ENCODE results near the gene IL25. TPM values are rescaled to one million over a fixed set of nuclear protein-coding genes. Genes with fewer than 3 reads are reported as not detected.

The IL25 gene
- total RNA-seq, 4 donors from 2014 or later: not detected

- H3K4me1 ChIP-seq: peaks cover 0 to 6% (median 2%) of the 10 kb centered on the region in 4 donors
- no peak overlapping the region for H3K27ac ChIP-seq
- H3K9me3 ChIP-seq: no peaks in the 10 kb centered on the region
- in situ Hi-C loops (cut with MboI; ENCODE audit: low pct_ligation_motif_present in 1 of 4, low pct_unique_long_range_greater_than_20kb in 1 of 4, low sequenced_read_pairs in 3 of 4) (no loop called here), intact Hi-C loops (cut with DNase I; ENCODE audit: low total_unique reads) (no loop called here)
- H3K27me3 ChIP-seq: peaks cover 14% of the 10 kb centered on the region
- H3K36me3 ChIP-seq: no peaks in the 10 kb centered on the region
- no peak for DNase-seq
- TF ChIP-seq, protein P1, sequence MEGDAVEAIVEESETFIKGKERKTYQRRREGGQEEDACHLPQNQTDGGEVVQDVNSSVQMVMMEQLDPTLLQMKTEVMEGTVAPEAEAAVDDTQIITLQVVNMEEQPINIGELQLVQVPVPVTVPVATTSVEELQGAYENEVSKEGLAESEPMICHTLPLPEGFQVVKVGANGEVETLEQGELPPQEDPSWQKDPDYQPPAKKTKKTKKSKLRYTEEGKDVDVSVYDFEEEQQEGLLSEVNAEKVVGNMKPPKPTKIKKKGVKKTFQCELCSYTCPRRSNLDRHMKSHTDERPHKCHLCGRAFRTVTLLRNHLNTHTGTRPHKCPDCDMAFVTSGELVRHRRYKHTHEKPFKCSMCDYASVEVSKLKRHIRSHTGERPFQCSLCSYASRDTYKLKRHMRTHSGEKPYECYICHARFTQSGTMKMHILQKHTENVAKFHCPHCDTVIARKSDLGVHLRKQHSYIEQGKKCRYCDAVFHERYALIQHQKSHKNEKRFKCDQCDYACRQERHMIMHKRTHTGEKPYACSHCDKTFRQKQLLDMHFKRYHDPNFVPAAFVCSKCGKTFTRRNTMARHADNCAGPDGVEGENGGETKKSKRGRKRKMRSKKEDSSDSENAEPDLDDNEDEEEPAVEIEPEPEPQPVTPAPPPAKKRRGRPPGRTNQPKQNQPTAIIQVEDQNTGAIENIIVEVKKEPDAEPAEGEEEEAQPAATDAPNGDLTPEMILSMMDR (IDR thresholded peaks at IDR 0.05): no peak
- no peak for TF ChIP-seq POLR2AphosphoS5 (IDR thresholded peaks at IDR 0.05)
- TF ChIP-seq POLR2A (IDR thresholded peaks at IDR 0.05): no peak
- no peak for TF ChIP-seq EP300 (IDR thresholded peaks at IDR 0.05; ENCODE audit: low read depth)
- WGBS, 2 donors (ENCODE audit: low coverage in 1 of 2): 84 to 88% methylated on average over 4 to 12 of the region's 12 CpGs
- no peak overlapping the region for H3K4me3 ChIP-seq
Observed at GRCh38 chr14:23358553-23359166, 13.9 kb upstream of the IL25 start.

DNA sequence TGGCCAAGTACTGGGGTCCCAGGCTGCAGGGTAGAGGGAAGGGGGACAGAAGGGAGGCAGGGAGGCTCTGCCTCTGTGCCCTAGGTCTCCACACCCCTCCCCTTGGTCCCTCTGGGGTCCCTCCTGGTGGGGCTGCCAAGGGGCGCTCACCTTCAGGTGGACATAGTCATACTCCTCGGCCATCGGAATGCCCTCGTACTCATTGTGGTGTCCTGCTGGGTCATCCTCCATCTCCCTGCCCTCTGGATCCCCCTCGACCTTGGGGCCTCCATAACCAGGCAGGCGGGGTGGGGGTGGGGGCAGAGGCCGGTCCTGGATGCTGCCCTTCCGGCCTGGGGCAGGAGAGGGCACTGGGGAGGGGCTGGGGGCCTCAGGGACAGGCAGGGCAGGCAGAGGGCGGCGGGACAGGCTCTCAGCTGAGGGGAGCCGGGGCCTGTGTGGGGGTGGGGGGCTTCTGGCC, 13.4 kb upstream of the IL25 start:
- TF ChIP-seq EP300 (IDR thresholded peaks at IDR 0.05; ENCODE audit: low read depth): no peak
- no peak for TF ChIP-seq POLR2A (IDR thresholded peaks at IDR 0.05)
- TF ChIP-seq, protein P1 (IDR thresholded peaks at IDR 0.05): no peak
- no peak for TF ChIP-seq POLR2AphosphoS5 (IDR thresholded peaks at IDR 0.05)
- Histone ChIP-seq H3K9me3 (no peaks in the 10 kb centered on the region), H3K4me1 (peaks cover 0 to 10% (median 2%) of the 10 kb centered on the region in 4 donors), H3K4me3 (no peak overlapping the region), H3K27me3 (peaks cover 14% of the 10 kb centered on the region), H3K36me3 (no peaks in the 10 kb centered on the region), H3K27ac (no peak overlapping the region)
- in situ Hi-C loops (cut with MboI; ENCODE audit: low pct_ligation_motif_present in 1 of 4, low pct_unique_long_range_greater_than_20kb in 1 of 4, low sequenced_read_pairs in 3 of 4) (no loop called here), intact Hi-C loops (cut with DNase I; ENCODE audit: low total_unique reads) (no loop called here)
- DNase-seq: no peak
- WGBS, 2 donors (ENCODE audit: low coverage in 1 of 2): 72 to 100% methylated on average over 1 to 10 of the region's 11 CpGs

DNA sequence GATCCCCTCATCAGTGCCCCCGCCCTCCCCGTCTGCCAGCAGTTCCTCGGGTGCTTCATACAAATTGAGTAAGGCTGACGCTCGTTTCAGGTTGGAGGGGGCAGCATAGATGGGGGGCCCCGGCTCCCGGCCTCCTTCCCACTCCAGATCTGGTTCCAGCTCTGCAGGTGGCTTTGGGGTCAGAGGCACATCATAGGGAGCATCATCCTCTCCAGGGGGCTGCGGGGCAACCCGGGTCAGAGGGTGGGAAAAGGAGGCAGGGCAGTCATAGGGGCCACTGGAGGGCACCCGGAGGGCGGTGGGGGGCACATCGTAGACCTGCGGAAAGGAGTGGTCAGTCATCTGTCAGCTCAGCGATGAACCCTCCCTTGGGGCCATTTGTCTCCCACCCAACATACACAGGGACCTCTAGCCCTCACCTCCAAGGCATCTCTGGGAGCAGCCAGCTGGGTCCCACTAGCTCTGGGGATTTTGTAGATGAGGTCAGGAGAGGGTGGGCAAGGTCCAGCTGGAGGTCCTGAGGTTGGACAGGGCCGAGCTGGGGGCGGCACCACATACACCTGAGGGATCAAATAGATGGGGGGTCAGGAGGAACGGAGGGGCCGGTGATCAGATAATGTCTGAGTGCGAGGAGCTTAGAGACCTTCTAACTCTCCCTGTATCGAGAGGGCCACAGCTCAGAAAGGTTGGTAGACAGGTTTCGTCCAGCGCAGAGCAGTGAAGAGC, 12.7 kb upstream of the IL25 start:
- H3K4me1 ChIP-seq: peaks cover 0 to 10% (median 2%) of the 10 kb centered on the region in 4 donors
- intact Hi-C loops (cut with DNase I; ENCODE audit: low total_unique reads): no loop called here
- no peak for TF ChIP-seq POLR2A (IDR thresholded peaks at IDR 0.05)
- no peak for TF ChIP-seq POLR2AphosphoS5 (IDR thresholded peaks at IDR 0.05)
- TF ChIP-seq, protein P1 (IDR thresholded peaks at IDR 0.05): no peak
- TF ChIP-seq EP300 (IDR thresholded peaks at IDR 0.05; ENCODE audit: low read depth): no peak
- no peak overlapping the region for H3K4me3 ChIP-seq
- 82% methylated on average over 19 of the region's 22 CpGs; no CpG with 5 or more reads in 1 of the 2 donors for WGBS, 2 donors (ENCODE audit: low coverage in 1 of 2)
- H3K27ac ChIP-seq: peak overlapping the region in 3 of 4 donors; percentile 29 to 40 (median 30)
- DNase-seq: no peak
- H3K9me3 ChIP-seq: no peaks in the 10 kb centered on the region
- no peaks in the 10 kb centered on the region for H3K36me3 ChIP-seq
- in situ Hi-C loops (cut with MboI; ENCODE audit: low pct_ligation_motif_present in 1 of 4, low pct_unique_long_range_greater_than_20kb in 1 of 4, low sequenced_read_pairs in 3 of 4): no loop called here
- peaks cover 20% of the 10 kb centered on the region for H3K27me3 ChIP-seq

GRCh38 chr14:23360496-23360895, 12.1 kb upstream of the IL25 start:
- in situ Hi-C loops (cut with MboI; ENCODE audit: low pct_ligation_motif_present in 1 of 4, low pct_unique_long_range_greater_than_20kb in 1 of 4, low sequenced_read_pairs in 3 of 4): no loop called here
- Histone ChIP-seq H3K4me1 (peaks cover 0 to 14% (median 2%) of the 10 kb centered on the region in 4 donors), H3K27me3 (peaks cover 26% of the 10 kb centered on the region)

More at GRCh38 chr14:23360496-23360895, 12.1 kb upstream of the IL25 start:
- Histone ChIP-seq H3K36me3 (no peaks in the 10 kb centered on the region), H3K27ac (peak overlapping the region in 3 of 4 donors; percentile 29 to 40 (median 30)), H3K9me3 (no peaks in the 10 kb centered on the region), H3K4me3 (no peak overlapping the region)
- intact Hi-C loops (cut with DNase I; ENCODE audit: low total_unique reads): no loop called here
- 68% methylated on average over 11 of the region's 11 CpGs; no CpG with 5 or more reads in 1 of the 2 donors for WGBS, 2 donors (ENCODE audit: low coverage in 1 of 2)
- DNase-seq: no peak
- TF ChIP-seq, protein P1 (IDR thresholded peaks at IDR 0.05): no peak
- TF ChIP-seq POLR2A (IDR thresholded peaks at IDR 0.05) (no peak), POLR2AphosphoS5 (IDR thresholded peaks at IDR 0.05) (no peak), EP300 (IDR thresholded peaks at IDR 0.05; ENCODE audit: low read depth) (no peak)
